Type B pancreatic cell (in vitro differentiated cells): ENCODE data around the gene IQGAP2. TPM values are rescaled to one million over a fixed set of nuclear protein-coding genes. Genes with fewer than 3 reads are reported as not detected.

Experiments used
- DNase-seq: peaks from one replicate; pipeline ENCODE4 v3.0.0; 2021; ENCODE audit warnings: mixed read lengths; ENCODE audit not compliant: unreplicated experiment; ENCODE audit errors: extremely low spot score
- H3K27ac Mint-ChIP-seq: 2 replicates; pipeline ENCODE4 v1.8.0; 2021; ENCODE audit warnings: mild to moderate bottlenecking, mixed read lengths
- H3K27me3 Mint-ChIP-seq: 2 replicates; pipeline ENCODE4 v1.8.0; 2021; ENCODE audit warnings: mixed read lengths
- H3K36me3 Mint-ChIP-seq: 2 replicates; pipeline ENCODE4 v1.8.0; 2021; ENCODE audit warnings: mixed read lengths
- H3K4me1 Mint-ChIP-seq: one replicate; pipeline ENCODE4 v1.8.0; 2021; ENCODE audit warnings: mixed read lengths; ENCODE audit not compliant: unreplicated experiment
- H3K4me3 Mint-ChIP-seq: 2 replicates; pipeline ENCODE4 v1.8.0; 2021; ENCODE audit warnings: mild to moderate bottlenecking, mixed read lengths
- H3K9me3 Mint-ChIP-seq: 2 replicates; pipeline ENCODE4 v1.8.0; 2021; ENCODE audit warnings: mixed read lengths
- total RNA-seq: library from RNA; stranded (reverse); gene quantifications from 2 replicates; pipeline ENCODE4 v1.2.1, GENCODE V29; 2021; ENCODE audit warnings: low replicate concordance
- TF ChIP-seq, protein P1 (sequence below): fragments of 200-600 bp; sonication (generic); conservative IDR thresholded peaks from 2 replicates; pipeline ENCODE4 v1.5.0; 2021; ENCODE audit warnings: antibody characterized with exemption, mild to moderate bottlenecking

The IQGAP2 gene
- total RNA-seq, 1 donor from 2014 or later = 24.7 TPM

DNA sequence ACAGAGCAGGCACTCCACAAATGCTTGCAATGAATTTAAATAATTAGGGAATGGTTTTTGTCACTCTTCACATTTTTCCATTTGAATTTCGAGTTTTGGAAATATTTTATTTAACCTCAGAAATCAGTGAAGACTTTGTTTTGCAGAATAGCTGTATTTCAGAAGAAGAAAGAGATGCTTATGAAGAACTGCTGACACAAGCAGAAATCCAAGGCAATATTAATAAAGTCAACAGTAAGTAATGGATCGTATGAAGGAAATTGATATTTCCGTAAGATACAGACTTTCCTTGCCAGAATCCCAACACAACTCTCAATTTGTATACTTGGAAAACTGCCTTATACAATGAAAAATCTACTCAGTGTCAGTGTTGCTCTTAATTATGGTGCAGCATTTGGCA lies 189.6 kb downstream of the IQGAP2 start:
- H3K36me3 Mint-ChIP-seq = no peaks in the 10 kb centered on the region
- H3K4me1 Mint-ChIP-seq = peaks cover 17% of the 10 kb centered on the region
- TF ChIP-seq, protein P1, sequence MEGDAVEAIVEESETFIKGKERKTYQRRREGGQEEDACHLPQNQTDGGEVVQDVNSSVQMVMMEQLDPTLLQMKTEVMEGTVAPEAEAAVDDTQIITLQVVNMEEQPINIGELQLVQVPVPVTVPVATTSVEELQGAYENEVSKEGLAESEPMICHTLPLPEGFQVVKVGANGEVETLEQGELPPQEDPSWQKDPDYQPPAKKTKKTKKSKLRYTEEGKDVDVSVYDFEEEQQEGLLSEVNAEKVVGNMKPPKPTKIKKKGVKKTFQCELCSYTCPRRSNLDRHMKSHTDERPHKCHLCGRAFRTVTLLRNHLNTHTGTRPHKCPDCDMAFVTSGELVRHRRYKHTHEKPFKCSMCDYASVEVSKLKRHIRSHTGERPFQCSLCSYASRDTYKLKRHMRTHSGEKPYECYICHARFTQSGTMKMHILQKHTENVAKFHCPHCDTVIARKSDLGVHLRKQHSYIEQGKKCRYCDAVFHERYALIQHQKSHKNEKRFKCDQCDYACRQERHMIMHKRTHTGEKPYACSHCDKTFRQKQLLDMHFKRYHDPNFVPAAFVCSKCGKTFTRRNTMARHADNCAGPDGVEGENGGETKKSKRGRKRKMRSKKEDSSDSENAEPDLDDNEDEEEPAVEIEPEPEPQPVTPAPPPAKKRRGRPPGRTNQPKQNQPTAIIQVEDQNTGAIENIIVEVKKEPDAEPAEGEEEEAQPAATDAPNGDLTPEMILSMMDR = no peak
- no peaks in the 10 kb centered on the region for H3K27me3 Mint-ChIP-seq
- no peak overlapping the region for H3K27ac Mint-ChIP-seq
- DNase-seq = no peak
- no peaks in the 10 kb centered on the region for H3K9me3 Mint-ChIP-seq
- H3K4me3 Mint-ChIP-seq = no peak overlapping the region

DNA sequence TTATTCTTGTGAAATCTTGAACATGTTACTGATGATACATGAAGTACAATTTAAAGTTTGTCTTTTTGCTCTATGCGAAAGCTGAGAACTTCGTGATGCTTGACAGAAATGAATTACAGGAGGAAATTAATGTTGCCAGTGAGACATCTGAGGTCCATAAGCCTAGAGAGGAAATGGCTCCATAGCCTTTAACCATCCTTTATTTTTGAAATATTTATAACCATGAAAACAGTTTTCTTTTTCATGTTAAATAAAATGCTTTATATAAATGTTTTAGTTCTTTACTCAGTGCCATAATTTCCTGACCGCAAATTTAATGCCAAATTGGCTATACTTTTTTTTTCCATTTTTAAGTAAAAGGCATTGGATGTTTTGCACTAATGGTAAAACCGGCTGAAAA lies 191.0 kb downstream of the IQGAP2 start:
- H3K27me3 Mint-ChIP-seq = no peaks in the 10 kb centered on the region
- DNase-seq = no peak
- H3K4me1 Mint-ChIP-seq = peaks cover 17% of the 10 kb centered on the region
- H3K27ac Mint-ChIP-seq = no peak overlapping the region
- TF ChIP-seq, protein P1 = no peak
- H3K4me3 Mint-ChIP-seq = no peak overlapping the region
- no peaks in the 10 kb centered on the region for H3K36me3 Mint-ChIP-seq
- no peaks in the 10 kb centered on the region for H3K9me3 Mint-ChIP-seq

DNA sequence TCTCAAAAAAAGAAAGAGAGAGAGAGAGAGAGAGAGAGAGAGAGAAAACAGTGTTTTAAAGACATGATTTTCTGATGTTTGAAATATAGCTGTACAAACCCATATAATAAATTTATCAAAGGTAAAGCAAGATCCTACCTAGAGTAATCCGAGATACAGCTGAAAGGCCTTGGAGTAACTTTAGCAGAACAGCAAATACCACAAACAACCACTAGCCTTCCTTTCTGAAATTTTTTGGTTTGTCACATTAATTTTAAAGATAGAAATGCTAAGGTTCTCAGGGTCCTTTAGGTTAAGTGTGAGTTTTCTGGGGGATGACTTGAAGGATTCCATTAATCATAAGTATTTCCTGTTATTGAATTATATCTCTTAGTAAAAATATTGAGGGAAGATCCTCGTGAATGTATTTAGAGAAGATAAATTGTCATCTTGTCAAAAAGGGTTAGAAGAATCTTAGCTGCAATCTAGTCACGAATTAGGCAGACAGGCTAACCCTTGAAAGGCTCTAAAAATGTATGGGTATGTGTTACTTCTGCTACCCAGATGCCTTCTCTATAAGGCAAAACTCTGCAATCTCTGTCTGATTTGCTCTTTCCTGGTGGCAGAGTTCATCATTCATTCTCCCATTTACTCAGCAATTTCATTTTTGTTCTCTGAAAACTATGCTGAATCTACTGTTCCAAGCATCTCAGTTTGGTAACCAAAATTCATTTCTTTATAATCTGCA lies 192.8 kb downstream of the IQGAP2 start:
- peaks cover 17% of the 10 kb centered on the region for H3K4me1 Mint-ChIP-seq

DNA sequence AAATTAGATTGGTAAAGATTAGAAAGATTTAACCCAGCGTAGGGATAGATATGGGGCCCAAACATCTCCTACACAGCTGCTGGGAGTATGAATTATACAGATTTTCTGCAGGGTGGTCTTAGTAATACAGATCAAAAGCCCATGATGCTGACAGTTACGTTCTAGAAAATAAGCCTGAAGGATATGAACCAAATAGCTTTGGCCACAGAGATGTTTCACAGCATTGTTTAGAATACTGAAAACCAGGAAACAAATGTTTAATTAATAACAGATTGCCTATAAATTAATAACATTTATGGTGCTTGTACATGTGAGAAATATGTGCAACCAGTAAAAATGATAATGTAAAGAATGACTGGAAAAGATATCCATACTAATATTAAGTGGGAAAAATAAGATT lies 195.4 kb downstream of the IQGAP2 start:
- TF ChIP-seq, protein P1 = no peak
- Mint-ChIP-seq H3K9me3 (no peaks in the 10 kb centered on the region), H3K27me3 (no peaks in the 10 kb centered on the region), H3K36me3 (no peaks in the 10 kb centered on the region), H3K4me1 (peaks cover 9% of the 10 kb centered on the region), H3K27ac (no peak overlapping the region), H3K4me3 (no peak overlapping the region)
- DNase-seq = no peak

More for the DNA sequence above, 192.8 kb downstream of the IQGAP2 start:
- Mint-ChIP-seq H3K27me3 (no peaks in the 10 kb centered on the region), H3K4me3 (no peak overlapping the region), H3K27ac (no peak overlapping the region), H3K36me3 (no peaks in the 10 kb centered on the region), H3K9me3 (no peaks in the 10 kb centered on the region)
- no peak for DNase-seq
- TF ChIP-seq, protein P1 = no peak

DNA sequence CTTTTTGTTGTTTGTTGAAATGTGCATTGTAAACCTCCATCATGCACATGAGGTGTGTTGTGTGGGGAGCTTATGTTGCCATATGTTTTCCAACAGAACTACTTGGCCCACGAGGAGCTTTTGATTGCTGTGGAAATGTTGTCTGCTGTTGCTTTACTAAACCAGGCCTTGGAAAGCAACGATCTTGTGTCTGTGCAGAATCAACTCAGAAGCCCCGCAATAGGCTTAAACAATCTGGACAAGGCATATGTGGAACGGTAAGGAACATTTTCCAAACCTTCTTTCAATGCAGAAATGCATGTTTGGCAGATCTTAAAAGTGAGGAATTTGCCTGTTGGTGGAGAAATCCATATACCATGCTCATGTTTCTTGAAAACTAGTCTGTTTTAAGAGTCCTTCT lies 197.6 kb downstream of the IQGAP2 start:
- TF ChIP-seq, protein P1 = no peak
- H3K4me1 Mint-ChIP-seq = peaks cover 5% of the 10 kb centered on the region
- no peaks in the 10 kb centered on the region for H3K36me3 Mint-ChIP-seq
- H3K27me3 Mint-ChIP-seq = no peaks in the 10 kb centered on the region
- no peak for DNase-seq
- H3K4me3 Mint-ChIP-seq = no peak overlapping the region
- no peak overlapping the region for H3K27ac Mint-ChIP-seq
- H3K9me3 Mint-ChIP-seq = no peaks in the 10 kb centered on the region
